HuH-7.5 (cell line): ENCODE measurements around the gene NTRK1.

Experiments used
- DNase-seq: peaks from one replicate; pipeline ENCODE4 v3.0.0; 2011; ENCODE audit warnings: low spot score

The NTRK1 gene

GRCh38 chr1:156838972-156839371 lies 21.7 kb upstream of the NTRK1 start:
- no peak for DNase-seq

- no peak for DNase-seq
These were observed 21.1 kb upstream of the NTRK1 start for GRCh38 chr1:156839426-156840109.

- no peak for DNase-seq
These were observed 20.3 kb upstream of the NTRK1 start for GRCh38 chr1:156840186-156840897.

GRCh38 chr1:156840898-156841279 lies 19.8 kb upstream of the NTRK1 start:
- DNase-seq: no peak

- no peak for DNase-seq
These were observed 19.3 kb upstream of the NTRK1 start for GRCh38 chr1:156841295-156841855.

GRCh38 chr1:156842618-156843300 lies 17.9 kb upstream of the NTRK1 start:
- DNase-seq: no peak

- DNase-seq: no peak
These were observed 16.6 kb upstream of the NTRK1 start for GRCh38 chr1:156844102-156844501.

GRCh38 chr1:156844638-156845037 lies 16.0 kb upstream of the NTRK1 start:
- no peak for DNase-seq

- DNase-seq: no peak
These were observed 15.4 kb upstream of the NTRK1 start for GRCh38 chr1:156845055-156845952.

GRCh38 chr1:156845953-156846545 lies 14.6 kb upstream of the NTRK1 start:
- no peak for DNase-seq

- no peak for DNase-seq
These were observed 14.0 kb upstream of the NTRK1 start for GRCh38 chr1:156846643-156847042.

GRCh38 chr1:156847591-156848460 lies 12.8 kb upstream of the NTRK1 start:
- DNase-seq: no peak

- DNase-seq: no peak
These were observed 12.1 kb upstream of the NTRK1 start for GRCh38 chr1:156848461-156849150.

GRCh38 chr1:156849151-156849496 lies 11.5 kb upstream of the NTRK1 start:
- no peak for DNase-seq

- DNase-seq: no peak
These were observed 8.8 kb upstream of the NTRK1 start for GRCh38 chr1:156851779-156852417.

GRCh38 chr1:156852418-156852874 lies 8.2 kb upstream of the NTRK1 start:
- no peak for DNase-seq

- no peak for DNase-seq
These were observed 6.9 kb upstream of the NTRK1 start for GRCh38 chr1:156853761-156854160.

GRCh38 chr1:156854634-156855033 lies 6.0 kb upstream of the NTRK1 start:
- no peak for DNase-seq

- no peak for DNase-seq
These were observed 4.3 kb upstream of the NTRK1 start for GRCh38 chr1:156856282-156856785.
